ENCODE results near the gene CBFB. TPM values are rescaled to one million over a fixed set of nuclear protein-coding genes. Genes with fewer than 3 reads are reported as not detected.

Gene CBFB
- total and polyA plus RNA-seq, 2 experiments from 2014 or later, result 52.3 to 53.3 TPM

DNA sequence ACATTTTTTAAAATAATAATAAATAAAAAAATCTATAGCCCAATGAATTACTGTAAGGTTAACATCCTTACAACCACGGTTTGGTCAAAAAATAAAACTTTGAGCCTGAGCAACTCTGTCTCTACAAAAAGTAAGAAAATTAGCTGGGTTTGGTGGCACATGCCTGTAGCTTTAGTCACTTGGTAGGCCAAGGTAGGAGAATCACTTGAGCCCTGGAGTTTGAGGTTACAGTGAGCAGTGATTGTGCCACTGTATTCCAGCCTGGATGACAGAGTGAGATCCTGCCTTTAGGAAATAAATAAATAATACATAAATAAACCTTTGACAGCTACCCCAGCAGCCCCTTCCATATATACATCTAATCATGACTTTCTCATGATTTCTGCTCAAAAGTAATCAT lies 53.9 kb downstream of the CBFB start:
- H3K36me3 ChIP-seq (ENCODE audit: low read depth), result peaks cover 10% of the 10 kb centered on the region
- no peaks in the 10 kb centered on the region for H3K9me3 ChIP-seq (ENCODE audit: low read depth)
- H3K4me1 ChIP-seq (ENCODE audit: insufficient read depth), result peaks cover 13% of the 10 kb centered on the region
- H3K79me2 ChIP-seq (ENCODE audit: insufficient read depth), result peaks cover 84% of the 10 kb centered on the region
- H3K27me3 ChIP-seq (replicated peaks; ENCODE audit: insufficient read depth), result no peaks in the 10 kb centered on the region
- H3K4me3 ChIP-seq, result no peak overlapping the region
- peak; percentile 47 for DNase-seq
- WGBS, 2 experiments (ENCODE audit: low coverage in 1 of 2, low lambda C conversion rate in 2 of 2, missing lambda C conversion rate in 2 of 2), result 85 to 86% methylated on average over 1 of the region's 1 CpG
- in situ Hi-C loops (cut with MboI), result no loop called here
- no peaks in the 10 kb centered on the region for H4K20me1 ChIP-seq (ENCODE audit: insufficient read depth)
- H3K9me2 ChIP-seq (ENCODE audit: insufficient read depth), result no peaks in the 10 kb centered on the region
- no peaks in the 10 kb centered on the region for H3F3A ChIP-seq (ENCODE audit: insufficient read depth)
- H3K4me2 ChIP-seq (ENCODE audit: unreplicated experiment), result no peak overlapping the region
- no peak overlapping the region for H3K27ac ChIP-seq
- no peak overlapping the region for H2AFZ ChIP-seq
- TF ChIP-seq EZH2 (IDR thresholded peaks at IDR 0.05; ENCODE audit: insufficient read depth, poor library complexity, severe bottlenecking), result no peak
- TF ChIP-seq EZH2phosphoT487 (IDR thresholded peaks at IDR 0.05; ENCODE audit: insufficient read depth, low read depth), result no peak
- no peak overlapping the region for H3K9ac ChIP-seq

DNA sequence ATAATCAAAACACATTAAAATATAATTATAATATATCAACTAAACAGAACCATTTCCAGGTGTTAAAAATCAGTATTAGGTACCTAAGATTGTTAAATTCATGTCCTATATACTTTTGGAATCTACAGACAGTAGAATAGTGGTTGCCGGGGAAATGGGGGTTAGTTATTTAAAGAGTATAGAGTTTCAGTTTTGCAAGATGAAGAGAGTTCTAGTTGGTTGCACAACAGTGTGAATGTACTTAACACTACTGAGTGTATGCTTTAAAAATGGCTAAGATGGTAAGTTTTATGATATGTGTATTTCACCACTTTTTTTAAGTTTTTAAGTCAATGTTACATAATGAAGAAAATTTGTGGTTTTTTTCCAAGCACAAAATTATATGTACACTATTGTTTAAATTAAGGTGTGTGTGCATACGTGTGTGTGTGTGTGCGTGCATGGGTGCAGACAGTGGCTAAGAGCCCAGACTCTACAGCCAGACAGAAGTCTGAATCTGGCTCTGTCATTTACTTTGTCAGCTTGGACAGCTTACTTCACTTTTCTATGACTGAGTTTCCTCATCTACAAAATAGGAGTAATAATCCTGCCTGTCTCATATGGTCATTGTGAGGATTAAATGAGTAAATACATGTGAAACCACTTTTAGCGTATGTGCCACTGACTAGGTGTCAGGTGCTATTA lies 55.5 kb downstream of the CBFB start:
- peaks cover 8% of the 10 kb centered on the region; the same call in 1 of the 2 replicates for H3F3A ChIP-seq (ENCODE audit: insufficient read depth)
- peaks cover 84% of the 10 kb centered on the region for H3K79me2 ChIP-seq (ENCODE audit: insufficient read depth)
- 98 to 99% methylated on average over 4 of the region's 4 CpGs for WGBS, 2 experiments (ENCODE audit: low coverage in 1 of 2, low lambda C conversion rate in 2 of 2, missing lambda C conversion rate in 2 of 2)
- no peaks in the 10 kb centered on the region for H3K9me3 ChIP-seq (ENCODE audit: low read depth)
- no peak for DNase-seq
- no peaks in the 10 kb centered on the region for H3K9me2 ChIP-seq (ENCODE audit: insufficient read depth)
- no peak overlapping the region for H3K27ac ChIP-seq
- H3K4me1 ChIP-seq (ENCODE audit: insufficient read depth), result peaks cover 13% of the 10 kb centered on the region
- in situ Hi-C loops (cut with MboI), result no loop called here
- no peak overlapping the region for H3K9ac ChIP-seq
- H4K20me1 ChIP-seq (ENCODE audit: insufficient read depth), result no peaks in the 10 kb centered on the region
- peaks cover 9% of the 10 kb centered on the region for H3K36me3 ChIP-seq (ENCODE audit: low read depth)
- no peak for TF ChIP-seq EZH2phosphoT487 (IDR thresholded peaks at IDR 0.05; ENCODE audit: insufficient read depth, low read depth)
- no peak for TF ChIP-seq EZH2 (IDR thresholded peaks at IDR 0.05; ENCODE audit: insufficient read depth, poor library complexity, severe bottlenecking)
- H2AFZ ChIP-seq, result no peak overlapping the region
- H3K4me3 ChIP-seq, result no peak overlapping the region
- no peak overlapping the region for H3K4me2 ChIP-seq (ENCODE audit: unreplicated experiment)
- H3K27me3 ChIP-seq (replicated peaks; ENCODE audit: insufficient read depth), result no peaks in the 10 kb centered on the region

DNA sequence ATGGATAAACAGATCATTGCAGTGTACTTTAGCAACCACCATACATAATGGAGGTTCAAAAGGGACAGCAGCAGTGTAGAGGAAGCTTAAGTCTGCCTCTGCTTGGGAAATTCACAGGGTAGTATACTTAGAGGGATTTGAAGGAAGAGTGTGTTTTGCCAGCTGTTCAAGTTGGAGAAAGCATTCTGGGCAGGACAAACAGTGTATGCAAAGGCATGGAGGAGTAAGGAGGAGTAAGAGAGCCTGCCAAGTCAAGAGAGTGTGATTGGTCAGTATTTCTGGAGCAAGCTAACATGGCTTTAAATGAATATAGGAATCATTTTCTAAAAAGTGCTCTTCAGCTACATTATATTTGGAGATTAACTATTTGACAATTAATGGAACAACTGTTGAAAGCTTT lies 57.9 kb downstream of the CBFB start:
- no peaks in the 10 kb centered on the region for H3K9me2 ChIP-seq (ENCODE audit: insufficient read depth)
- no peaks in the 10 kb centered on the region for H3K27me3 ChIP-seq (replicated peaks; ENCODE audit: insufficient read depth)
- H2AFZ ChIP-seq, result no peak overlapping the region
- peaks cover 6% of the 10 kb centered on the region; the same call in 1 of the 2 replicates for H3K36me3 ChIP-seq (ENCODE audit: low read depth)
- H4K20me1 ChIP-seq (ENCODE audit: insufficient read depth), result no peaks in the 10 kb centered on the region
- H3K79me2 ChIP-seq (ENCODE audit: insufficient read depth), result peaks cover 81% of the 10 kb centered on the region
- H3K4me2 ChIP-seq (ENCODE audit: unreplicated experiment), result no peak overlapping the region
- no peaks in the 10 kb centered on the region for H3K9me3 ChIP-seq (ENCODE audit: low read depth)
- no peak overlapping the region for H3K27ac ChIP-seq
- peaks cover 31% of the 10 kb centered on the region for H3F3A ChIP-seq (ENCODE audit: insufficient read depth)
- H3K4me3 ChIP-seq, result no peak overlapping the region
- DNase-seq, result no peak
- no peak for TF ChIP-seq EZH2 (IDR thresholded peaks at IDR 0.05; ENCODE audit: insufficient read depth, poor library complexity, severe bottlenecking)
- TF ChIP-seq EZH2phosphoT487 (IDR thresholded peaks at IDR 0.05; ENCODE audit: insufficient read depth, low read depth), result no peak
- in situ Hi-C loops (cut with MboI), result no loop called here
- no peak overlapping the region for H3K9ac ChIP-seq
- H3K4me1 ChIP-seq (ENCODE audit: insufficient read depth), result peaks cover 30% of the 10 kb centered on the region

- H3K27ac ChIP-seq, result no peak overlapping the region
- H3K36me3 ChIP-seq (ENCODE audit: low read depth), result peaks cover 6% of the 10 kb centered on the region; the same call in 1 of the 2 replicates
- H4K20me1 ChIP-seq (ENCODE audit: insufficient read depth), result no peaks in the 10 kb centered on the region
- in situ Hi-C loops (cut with MboI), result no loop called here
- TF ChIP-seq EZH2 (IDR thresholded peaks at IDR 0.05; ENCODE audit: insufficient read depth, poor library complexity, severe bottlenecking), result no peak
- no peak for TF ChIP-seq EZH2phosphoT487 (IDR thresholded peaks at IDR 0.05; ENCODE audit: insufficient read depth, low read depth)
- H3K9me2 ChIP-seq (ENCODE audit: insufficient read depth), result no peaks in the 10 kb centered on the region
- H3K79me2 ChIP-seq (ENCODE audit: insufficient read depth), result peaks cover 77% of the 10 kb centered on the region
- no peak overlapping the region for H3K4me2 ChIP-seq (ENCODE audit: unreplicated experiment)
- no peak overlapping the region for H3K9ac ChIP-seq
- no peak overlapping the region for H3K4me3 ChIP-seq
- H3F3A ChIP-seq (ENCODE audit: insufficient read depth), result peaks cover 34% of the 10 kb centered on the region
- WGBS, 2 experiments (ENCODE audit: low coverage in 1 of 2, low lambda C conversion rate in 2 of 2, missing lambda C conversion rate in 2 of 2), result 95 to 96% methylated on average over 1 of the region's 1 CpG
- no peaks in the 10 kb centered on the region for H3K27me3 ChIP-seq (replicated peaks; ENCODE audit: insufficient read depth)
- no peaks in the 10 kb centered on the region for H3K9me3 ChIP-seq (ENCODE audit: low read depth)
- H2AFZ ChIP-seq, result no peak overlapping the region
- peaks cover 29% of the 10 kb centered on the region for H3K4me1 ChIP-seq (ENCODE audit: insufficient read depth)
- DNase-seq, result no peak
Measured at GRCh38 chr16:67087291-67087690, 58.3 kb downstream of the CBFB start.

DNA sequence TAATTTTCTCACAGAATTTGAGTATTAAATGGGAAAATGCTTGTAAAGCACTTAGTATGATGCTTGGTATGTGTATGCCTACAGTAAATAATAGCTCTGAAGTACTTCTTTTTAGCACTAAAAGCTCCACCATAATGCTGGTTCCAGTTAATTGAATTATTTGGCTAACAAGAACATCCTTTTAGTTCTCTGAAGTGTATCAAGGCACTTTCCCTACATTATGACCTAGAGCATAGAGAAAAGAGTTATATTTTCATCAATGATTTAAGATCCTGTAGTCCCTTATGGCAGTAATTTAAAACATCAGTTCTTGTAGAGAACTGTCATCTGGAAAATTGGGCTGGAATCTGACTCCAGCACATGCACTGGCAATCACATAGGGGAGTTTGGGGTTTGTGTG lies 58.9 kb downstream of the CBFB start:
- H3K36me3 ChIP-seq (ENCODE audit: low read depth), result peaks cover 6% of the 10 kb centered on the region; the same call in 1 of the 2 replicates
- no peak overlapping the region for H3K9ac ChIP-seq
- H4K20me1 ChIP-seq (ENCODE audit: insufficient read depth), result no peaks in the 10 kb centered on the region
- H3K4me3 ChIP-seq, result no peak overlapping the region
- peaks cover 38% of the 10 kb centered on the region for H3F3A ChIP-seq (ENCODE audit: insufficient read depth)
- TF ChIP-seq EZH2phosphoT487 (IDR thresholded peaks at IDR 0.05; ENCODE audit: insufficient read depth, low read depth), result no peak
- TF ChIP-seq EZH2 (IDR thresholded peaks at IDR 0.05; ENCODE audit: insufficient read depth, poor library complexity, severe bottlenecking), result no peak
- DNase-seq, result no peak
- H3K9me2 ChIP-seq (ENCODE audit: insufficient read depth), result no peaks in the 10 kb centered on the region
- H3K27ac ChIP-seq, result no peak overlapping the region
- no peaks in the 10 kb centered on the region for H3K9me3 ChIP-seq (ENCODE audit: low read depth)
- peaks cover 77% of the 10 kb centered on the region for H3K79me2 ChIP-seq (ENCODE audit: insufficient read depth)
- H3K4me2 ChIP-seq (ENCODE audit: unreplicated experiment), result no peak overlapping the region
- no peaks in the 10 kb centered on the region for H3K27me3 ChIP-seq (replicated peaks; ENCODE audit: insufficient read depth)
- H3K4me1 ChIP-seq (ENCODE audit: insufficient read depth), result peaks cover 29% of the 10 kb centered on the region
- no peak overlapping the region for H2AFZ ChIP-seq
- in situ Hi-C loops (cut with MboI), result no loop called here
